ENCODE data around the gene CDC23. TPM values are rescaled to one million over a fixed set of nuclear protein-coding genes. Genes with fewer than 3 reads are reported as not detected.

CDC23 gene
- total RNA-seq, 1 experiment from 2014 or later: 49.7 TPM

- no peak overlapping the region for H3K4me3 Mint-ChIP-seq (ENCODE audit: unreplicated experiment)
- intact Hi-C loops (cut with micrococcal nuclease): no loop called here
- H3K4me1 Mint-ChIP-seq (ENCODE audit: insufficient read depth, unreplicated experiment): peaks cover 6% of the 10 kb centered on the region
- no peak for DNase-seq (ENCODE audit: unreplicated experiment)
- POLR2A ChIA-PET: interaction anchor here (0.7 kb wide), 1 partner anchor 10 kb away, joined by 3 read pairs; no protein-coding TSS in a partner anchor
- no TSS peak for BruUV-seq (replicated peaks)
- H3K36me3 Mint-ChIP-seq (ENCODE audit: insufficient read depth, unreplicated experiment): peaks cover 99% of the 10 kb centered on the region
- H3K27ac Mint-ChIP-seq (ENCODE audit: low read depth, unreplicated experiment): no peak overlapping the region
- H3K27me3 Mint-ChIP-seq (ENCODE audit: insufficient read depth, unreplicated experiment): no peaks in the 10 kb centered on the region
- CTCF ChIA-PET: interaction anchor here (0.8 to 1.3 kb wide), 2 partner anchors 9 to 12 kb away, joined by 3 to 4 read pairs; no protein-coding TSS in a partner anchor
- H3K9me3 Mint-ChIP-seq (ENCODE audit: unreplicated experiment): no peaks in the 10 kb centered on the region
- no peak for TF ChIP-seq CTCF (IDR thresholded peaks at IDR 0.05; ENCODE audit: unreplicated experiment)
Measured at GRCh38 chr5:138170299-138170698, 42.8 kb downstream of the CDC23 start.

- DNase-seq (ENCODE audit: unreplicated experiment): no peak
- H3K27ac Mint-ChIP-seq (ENCODE audit: low read depth, unreplicated experiment): no peak overlapping the region
- peaks cover 99% of the 10 kb centered on the region for H3K36me3 Mint-ChIP-seq (ENCODE audit: insufficient read depth, unreplicated experiment)
- H3K27me3 Mint-ChIP-seq (ENCODE audit: insufficient read depth, unreplicated experiment): no peaks in the 10 kb centered on the region
- ChIA-PET POLR2A (interaction anchor here (0.7 to 0.8 kb wide), 2 partner anchors 9 to 10 kb away, joined by 3 read pairs; no protein-coding TSS in a partner anchor), CTCF (interaction anchor here (0.6 to 1.5 kb wide), 5 partner anchors 27 to 183 kb away, joined by 3 to 5 read pairs (median 4); partner anchors contain the start of gene KDM3B)
- peaks cover 6% of the 10 kb centered on the region for H3K4me1 Mint-ChIP-seq (ENCODE audit: insufficient read depth, unreplicated experiment)
- BruUV-seq (replicated peaks): no TSS peak
- no peak overlapping the region for H3K4me3 Mint-ChIP-seq (ENCODE audit: unreplicated experiment)
- H3K9me3 Mint-ChIP-seq (ENCODE audit: unreplicated experiment): no peaks in the 10 kb centered on the region
- no peak for TF ChIP-seq CTCF (IDR thresholded peaks at IDR 0.05; ENCODE audit: unreplicated experiment)
- intact Hi-C loops (cut with micrococcal nuclease): no loop called here
Measured at GRCh38 chr5:138169124-138169523, 44.0 kb downstream of the CDC23 start.

- no peak for TF ChIP-seq CTCF (IDR thresholded peaks at IDR 0.05; ENCODE audit: unreplicated experiment)
- H3K36me3 Mint-ChIP-seq (ENCODE audit: insufficient read depth, unreplicated experiment): peaks cover 100% of the 10 kb centered on the region
- H3K27ac Mint-ChIP-seq (ENCODE audit: low read depth, unreplicated experiment): peak overlapping the region; percentile 68
- CTCF ChIA-PET: interaction anchor here (0.8 to 2.6 kb wide), 4 partner anchors 14 to 411 kb away, joined by 3 to 9 read pairs (median 4); partner anchors contain the start of gene BRD8
- no peaks in the 10 kb centered on the region for H3K4me1 Mint-ChIP-seq (ENCODE audit: insufficient read depth, unreplicated experiment)
- no peaks in the 10 kb centered on the region for H3K27me3 Mint-ChIP-seq (ENCODE audit: insufficient read depth, unreplicated experiment)
- no peaks in the 10 kb centered on the region for H3K9me3 Mint-ChIP-seq (ENCODE audit: unreplicated experiment)
- POLR2A ChIA-PET: interaction anchor here (1.0 kb wide), 1 partner anchor 14 kb away, joined by 4 read pairs; no protein-coding TSS in a partner anchor
- intact Hi-C loops (cut with micrococcal nuclease): no loop called here
- no peak for DNase-seq (ENCODE audit: unreplicated experiment)
- H3K4me3 Mint-ChIP-seq (ENCODE audit: unreplicated experiment): no peak overlapping the region
- BruUV-seq (replicated peaks): no TSS peak
Measured at GRCh38 chr5:138163721-138164120, 49.4 kb downstream of the CDC23 start.

GRCh38 chr5:138160706-138161105 is 52.4 kb downstream of the CDC23 start:
- H3K4me3 Mint-ChIP-seq (ENCODE audit: unreplicated experiment): no peak overlapping the region
- ChIA-PET POLR2A (interaction anchor here (0.9 to 1.0 kb wide), 2 partner anchors 9 to 10 kb away, joined by 3 read pairs; no protein-coding TSS in a partner anchor), CTCF (no interaction called here)
- no peaks in the 10 kb centered on the region for H3K4me1 Mint-ChIP-seq (ENCODE audit: insufficient read depth, unreplicated experiment)
- no TSS peak for BruUV-seq (replicated peaks)
- H3K27ac Mint-ChIP-seq (ENCODE audit: low read depth, unreplicated experiment): no peak overlapping the region
- no peaks in the 10 kb centered on the region for H3K27me3 Mint-ChIP-seq (ENCODE audit: insufficient read depth, unreplicated experiment)
- no peak for TF ChIP-seq CTCF (IDR thresholded peaks at IDR 0.05; ENCODE audit: unreplicated experiment)
- DNase-seq (ENCODE audit: unreplicated experiment): no peak
- H3K9me3 Mint-ChIP-seq (ENCODE audit: unreplicated experiment): no peaks in the 10 kb centered on the region
- intact Hi-C loops (cut with micrococcal nuclease): no loop called here
- H3K36me3 Mint-ChIP-seq (ENCODE audit: insufficient read depth, unreplicated experiment): peaks cover 97% of the 10 kb centered on the region
